ENCODE measurements around the gene LTV1. TPM values are rescaled to one million over a fixed set of nuclear protein-coding genes. Genes with fewer than 3 reads are reported as not detected.

LTV1 gene
- total RNA-seq, 1 donor from 2014 or later = 17.0 TPM

- no peak overlapping the region for H3K4me3 Mint-ChIP-seq (ENCODE audit: unreplicated experiment)
- no peak for DNase-seq
- TF ChIP-seq CTCF (IDR thresholded peaks at IDR 0.05; ENCODE audit: partially characterized antibody, unreplicated experiment) = no peak
- no peaks in the 10 kb centered on the region for H3K27me3 Mint-ChIP-seq (ENCODE audit: unreplicated experiment)
- H3K9me3 Mint-ChIP-seq (ENCODE audit: unreplicated experiment) = no peaks in the 10 kb centered on the region
- H3K27ac Mint-ChIP-seq (ENCODE audit: unreplicated experiment) = no peak overlapping the region
- H3K36me3 Mint-ChIP-seq (ENCODE audit: unreplicated experiment) = no peaks in the 10 kb centered on the region
- no peaks in the 10 kb centered on the region for H3K4me1 Mint-ChIP-seq (ENCODE audit: low read depth, unreplicated experiment)
Measured at GRCh38 chr6:143828572-143828971, 14.6 kb upstream of the LTV1 start.

GRCh38 chr6:143836150-143836549 is 7.0 kb upstream of the LTV1 start:
- DNase-seq = no peak
- H3K9me3 Mint-ChIP-seq (ENCODE audit: unreplicated experiment) = no peaks in the 10 kb centered on the region
- no peak overlapping the region for H3K4me3 Mint-ChIP-seq (ENCODE audit: unreplicated experiment)
- no peaks in the 10 kb centered on the region for H3K4me1 Mint-ChIP-seq (ENCODE audit: low read depth, unreplicated experiment)
- no peaks in the 10 kb centered on the region for H3K36me3 Mint-ChIP-seq (ENCODE audit: unreplicated experiment)
- TF ChIP-seq CTCF (IDR thresholded peaks at IDR 0.05; ENCODE audit: partially characterized antibody, unreplicated experiment) = no peak
- H3K27me3 Mint-ChIP-seq (ENCODE audit: unreplicated experiment) = no peaks in the 10 kb centered on the region
- no peak overlapping the region for H3K27ac Mint-ChIP-seq (ENCODE audit: unreplicated experiment)

- no peak for TF ChIP-seq CTCF (IDR thresholded peaks at IDR 0.05; ENCODE audit: partially characterized antibody, unreplicated experiment)
- no peaks in the 10 kb centered on the region for H3K27me3 Mint-ChIP-seq (ENCODE audit: unreplicated experiment)
- peaks cover 4% of the 10 kb centered on the region for H3K4me1 Mint-ChIP-seq (ENCODE audit: low read depth, unreplicated experiment)
- H3K27ac Mint-ChIP-seq (ENCODE audit: unreplicated experiment) = no peak overlapping the region
- no peaks in the 10 kb centered on the region for H3K36me3 Mint-ChIP-seq (ENCODE audit: unreplicated experiment)
- no peaks in the 10 kb centered on the region for H3K9me3 Mint-ChIP-seq (ENCODE audit: unreplicated experiment)
- DNase-seq = no peak
- no peak overlapping the region for H3K4me3 Mint-ChIP-seq (ENCODE audit: unreplicated experiment)
Measured at GRCh38 chr6:143838395-143838794, 4.7 kb upstream of the LTV1 start.

GRCh38 chr6:143839196-143839595 is 3.9 kb upstream of the LTV1 start:
- TF ChIP-seq CTCF (IDR thresholded peaks at IDR 0.05; ENCODE audit: partially characterized antibody, unreplicated experiment) = no peak
- H3K27ac Mint-ChIP-seq (ENCODE audit: unreplicated experiment) = no peak overlapping the region
- H3K4me1 Mint-ChIP-seq (ENCODE audit: low read depth, unreplicated experiment) = peaks cover 6% of the 10 kb centered on the region
- H3K9me3 Mint-ChIP-seq (ENCODE audit: unreplicated experiment) = peaks cover 2% of the 10 kb centered on the region
- H3K4me3 Mint-ChIP-seq (ENCODE audit: unreplicated experiment) = no peak overlapping the region
- H3K36me3 Mint-ChIP-seq (ENCODE audit: unreplicated experiment) = no peaks in the 10 kb centered on the region
- DNase-seq = no peak
- peaks cover 2% of the 10 kb centered on the region for H3K27me3 Mint-ChIP-seq (ENCODE audit: unreplicated experiment)

GRCh38 chr6:143840595-143841265 is 2.4 kb upstream of the LTV1 start:
- Mint-ChIP-seq H3K4me3 (ENCODE audit: unreplicated experiment) (no peak overlapping the region), H3K27ac (ENCODE audit: unreplicated experiment) (no peak overlapping the region), H3K36me3 (ENCODE audit: unreplicated experiment) (no peaks in the 10 kb centered on the region), H3K4me1 (ENCODE audit: low read depth, unreplicated experiment) (peaks cover 8% of the 10 kb centered on the region), H3K27me3 (ENCODE audit: unreplicated experiment) (peaks cover 4% of the 10 kb centered on the region), H3K9me3 (ENCODE audit: unreplicated experiment) (peaks cover 2% of the 10 kb centered on the region)
- no peak for TF ChIP-seq CTCF (IDR thresholded peaks at IDR 0.05; ENCODE audit: partially characterized antibody, unreplicated experiment)
- DNase-seq = no peak
